Epidermal melanocyte (primary cell): ENCODE measurements around the gene EHD2.
"Not testable (repeated sequence)": the region's sequence is repeated elsewhere in the genome, so short reads cannot be mapped to it uniquely, and the experiment has no call there.

Experiments
- DNase-seq: peaks from one replicate; pipeline ENCODE4 v3.0.0; 2011; ENCODE audit warnings: low spot score; ENCODE audit not compliant: insufficient read length

Gene EHD2

DNA sequence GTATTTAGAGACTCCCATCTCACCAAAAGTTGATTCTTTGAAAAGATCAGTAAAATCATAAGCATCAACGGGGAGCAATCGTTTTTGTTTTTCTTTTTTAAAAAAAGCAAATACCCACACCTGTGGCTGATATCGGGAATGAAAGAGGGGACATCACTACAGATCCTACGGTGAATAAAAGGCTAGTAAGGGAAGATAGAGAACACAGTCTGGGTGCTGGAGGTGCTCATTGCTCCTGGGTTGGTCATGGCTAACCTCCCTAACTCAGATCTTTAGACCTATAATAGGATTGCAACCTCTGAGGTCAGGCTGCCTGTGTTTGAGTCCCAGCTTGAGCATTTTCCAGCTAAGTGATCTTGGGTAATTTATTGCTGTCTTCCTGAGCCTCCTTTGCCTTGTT is 1.1 kb downstream of the EHD2 start:
- DNase-seq: no peak

DNA sequence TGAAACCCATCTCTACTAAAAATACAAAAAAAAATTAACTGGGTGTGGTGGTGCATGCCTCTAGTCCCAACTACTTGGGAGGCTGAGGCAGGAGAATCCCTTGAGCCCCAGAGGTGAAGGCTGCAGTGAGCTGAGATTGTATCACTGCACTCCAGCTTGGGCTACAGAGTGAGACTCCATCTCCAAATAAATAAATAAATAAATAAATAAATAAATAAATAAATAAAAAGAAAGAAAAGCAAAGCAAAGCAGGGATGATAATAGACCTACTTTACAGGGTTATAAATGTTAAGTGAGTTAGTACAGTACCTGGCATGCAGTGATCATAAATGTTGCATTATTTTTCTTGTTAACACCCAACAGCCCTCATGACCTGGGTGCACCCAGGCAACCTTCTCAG is 1.6 kb downstream of the EHD2 start:
- DNase-seq: not testable (repeated sequence)

DNA sequence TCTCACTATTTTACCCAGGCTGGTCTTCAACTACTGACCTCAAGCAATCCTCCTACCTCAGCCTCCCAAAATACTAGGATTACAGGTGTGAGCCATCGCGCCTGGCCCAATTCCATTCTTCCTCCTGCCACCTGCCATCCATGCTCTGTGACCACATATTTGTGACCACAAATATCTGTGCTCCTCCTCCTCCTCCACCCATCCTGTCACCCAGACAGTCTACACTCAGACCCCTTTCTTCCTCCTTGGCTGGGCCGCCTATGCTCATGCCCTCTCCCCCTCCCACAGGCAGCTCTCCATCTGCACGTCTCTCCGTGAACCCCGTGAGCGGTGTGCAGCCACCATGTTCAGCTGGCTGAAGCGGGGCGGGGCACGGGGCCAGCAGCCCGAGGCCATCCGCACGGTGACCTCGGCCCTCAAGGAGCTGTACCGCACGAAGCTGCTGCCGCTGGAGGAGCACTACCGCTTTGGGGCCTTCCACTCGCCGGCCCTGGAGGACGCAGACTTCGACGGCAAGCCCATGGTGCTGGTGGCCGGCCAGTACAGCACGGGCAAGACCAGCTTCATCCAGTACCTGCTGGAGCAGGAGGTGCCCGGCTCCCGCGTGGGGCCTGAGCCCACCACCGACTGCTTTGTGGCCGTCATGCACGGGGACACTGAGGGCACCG is 3.2 kb downstream of the EHD2 start:
- DNase-seq: no peak

DNA sequence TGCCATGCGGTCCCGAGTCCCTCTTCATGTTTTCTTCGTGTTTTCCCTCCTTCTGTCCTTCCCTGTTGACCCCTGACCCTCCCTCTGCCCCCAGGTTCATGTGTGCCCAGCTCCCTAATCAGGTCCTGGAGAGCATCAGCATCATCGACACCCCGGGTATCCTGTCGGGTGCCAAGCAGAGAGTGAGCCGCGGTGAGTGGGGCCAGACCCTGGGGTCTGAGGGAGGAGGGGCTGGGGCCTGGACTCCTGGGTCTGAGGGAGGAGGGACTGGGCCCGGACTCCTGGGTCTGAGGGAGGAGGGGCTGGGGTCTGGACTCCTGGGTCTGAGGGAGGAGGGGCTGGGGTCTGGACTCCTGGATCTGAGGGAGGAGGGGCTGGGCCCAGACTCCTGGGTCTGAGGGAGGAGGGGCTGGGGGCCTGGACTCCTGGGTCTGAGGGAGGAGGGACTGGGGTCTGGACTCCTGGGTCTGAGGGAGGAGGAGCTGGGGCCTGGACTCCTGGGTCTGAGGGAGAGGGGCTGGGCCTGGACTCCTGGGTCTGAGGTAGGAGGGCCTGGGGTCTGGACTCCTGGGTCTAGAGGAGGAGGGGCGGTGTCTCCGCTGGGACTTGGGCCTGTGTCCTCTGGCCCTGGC is 5.3 kb downstream of the EHD2 start:
- DNase-seq: not testable (repeated sequence)

DNA sequence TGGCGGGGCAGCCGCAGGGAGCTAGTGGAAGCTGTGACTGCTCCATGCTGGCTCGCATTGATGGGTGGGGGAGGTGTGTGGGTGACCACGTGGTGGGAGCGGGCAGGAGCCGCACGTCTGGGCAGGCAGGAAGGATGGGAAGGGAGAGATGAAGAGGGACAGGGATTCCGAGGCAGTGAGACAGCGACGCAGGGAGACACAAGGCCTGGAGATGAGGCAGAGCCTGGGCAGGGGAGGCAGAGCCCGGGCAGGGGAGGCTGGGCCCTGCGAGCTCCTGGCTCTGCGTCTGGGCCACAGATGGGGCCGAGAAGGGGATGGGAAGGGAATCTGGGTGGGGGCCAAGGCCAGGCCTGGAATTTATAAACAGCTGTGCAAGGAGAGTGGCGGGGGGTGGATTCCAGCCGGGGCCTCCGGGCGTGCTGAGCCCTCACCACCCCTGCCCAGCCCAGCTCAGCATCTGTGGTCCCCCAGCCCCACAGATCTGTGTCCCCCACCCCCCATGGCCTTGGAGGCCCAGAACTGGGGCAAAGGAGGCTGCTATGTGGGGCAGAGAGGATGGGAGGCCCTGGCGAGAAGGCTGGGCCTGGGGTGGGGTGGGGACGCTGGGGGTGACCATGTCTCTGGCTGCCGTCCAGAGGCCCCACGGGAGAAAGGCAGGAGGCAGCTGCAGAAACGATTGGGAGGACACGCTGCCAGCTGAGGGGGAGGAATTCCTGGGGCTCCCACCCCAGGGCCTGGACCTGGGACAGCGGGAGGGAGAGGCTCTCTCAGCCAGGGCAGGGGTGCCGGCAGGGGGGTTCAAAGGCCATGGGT is 6.0 kb downstream of the EHD2 start:
- DNase-seq: peak; percentile 43

DNA sequence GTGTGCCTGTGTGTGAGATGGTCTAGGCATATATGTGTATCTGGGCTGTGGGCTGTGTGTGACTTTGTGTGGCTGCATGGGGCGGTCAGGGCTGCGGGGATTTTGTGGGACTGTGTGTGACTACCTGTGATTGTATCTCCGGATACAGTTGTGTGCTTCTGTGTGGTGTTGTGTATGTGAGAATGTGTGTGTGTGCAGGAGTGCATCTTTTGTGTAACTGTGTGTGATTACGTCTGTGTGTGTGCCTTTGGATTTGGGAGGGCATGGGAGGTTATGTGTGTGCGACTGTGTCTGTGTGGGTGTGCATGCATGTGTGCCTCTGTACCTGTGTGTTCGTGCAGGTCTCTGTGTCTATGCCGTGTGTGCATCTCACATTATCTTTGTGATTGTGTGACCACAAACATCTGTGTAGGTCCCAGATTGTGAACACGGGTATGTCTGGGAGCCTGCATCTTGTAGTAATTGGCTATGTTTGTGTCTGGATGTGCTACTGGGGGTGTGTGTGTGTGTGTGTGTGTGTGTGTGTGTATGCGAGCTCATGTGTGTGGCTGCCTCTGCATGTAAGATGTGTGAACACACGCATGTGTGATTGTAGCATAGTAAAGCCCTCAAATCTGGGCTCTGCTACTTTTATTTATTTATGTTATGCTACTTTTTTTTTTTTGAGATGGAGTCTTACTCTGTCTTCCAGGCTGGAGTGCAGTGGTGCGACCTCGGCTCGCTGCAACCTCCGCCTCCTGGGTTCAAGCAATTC is 7.6 kb downstream of the EHD2 start:
- DNase-seq: no peak

DNA sequence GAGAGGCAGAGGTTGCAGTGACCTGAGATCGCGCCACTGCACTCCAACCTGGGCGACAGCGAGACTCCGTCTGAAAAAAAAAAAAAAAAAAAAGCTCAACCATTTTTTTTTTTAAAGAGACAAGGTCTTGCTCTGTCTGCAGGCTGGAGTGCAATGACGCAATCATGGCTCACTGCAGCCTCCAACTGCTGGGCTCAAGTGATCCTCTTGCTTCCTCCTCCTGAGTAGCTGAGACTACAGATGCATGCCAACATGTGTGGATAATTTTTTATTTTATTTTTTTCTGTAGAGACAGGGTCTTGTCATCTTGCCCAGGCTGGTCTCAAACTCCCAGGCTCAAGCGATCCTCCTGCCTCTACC is 10.3 kb downstream of the EHD2 start:
- DNase-seq: no peak

DNA sequence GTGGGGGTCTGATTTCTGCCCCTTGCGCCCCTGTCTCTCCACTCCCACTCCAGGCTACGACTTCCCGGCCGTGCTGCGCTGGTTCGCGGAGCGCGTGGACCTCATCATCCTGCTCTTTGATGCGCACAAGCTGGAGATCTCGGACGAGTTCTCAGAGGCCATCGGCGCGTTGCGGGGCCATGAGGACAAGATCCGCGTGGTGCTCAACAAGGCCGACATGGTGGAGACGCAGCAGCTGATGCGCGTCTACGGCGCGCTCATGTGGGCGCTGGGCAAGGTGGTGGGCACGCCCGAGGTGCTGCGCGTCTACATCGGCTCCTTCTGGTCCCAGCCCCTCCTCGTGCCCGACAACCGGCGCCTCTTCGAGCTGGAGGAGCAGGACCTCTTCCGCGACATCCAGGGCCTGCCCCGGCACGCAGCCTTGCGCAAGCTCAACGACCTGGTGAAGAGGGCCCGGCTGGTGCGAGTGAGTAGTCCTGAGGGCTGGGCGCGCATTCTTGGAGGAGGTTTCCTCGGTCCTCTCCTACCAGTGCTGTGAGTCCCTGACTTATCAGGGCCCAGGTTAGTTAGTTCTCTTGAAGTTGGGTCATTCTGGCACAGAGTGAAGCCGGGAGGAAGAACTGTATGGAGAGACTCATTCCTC is 12.7 kb downstream of the EHD2 start:
- DNase-seq: no peak

DNA sequence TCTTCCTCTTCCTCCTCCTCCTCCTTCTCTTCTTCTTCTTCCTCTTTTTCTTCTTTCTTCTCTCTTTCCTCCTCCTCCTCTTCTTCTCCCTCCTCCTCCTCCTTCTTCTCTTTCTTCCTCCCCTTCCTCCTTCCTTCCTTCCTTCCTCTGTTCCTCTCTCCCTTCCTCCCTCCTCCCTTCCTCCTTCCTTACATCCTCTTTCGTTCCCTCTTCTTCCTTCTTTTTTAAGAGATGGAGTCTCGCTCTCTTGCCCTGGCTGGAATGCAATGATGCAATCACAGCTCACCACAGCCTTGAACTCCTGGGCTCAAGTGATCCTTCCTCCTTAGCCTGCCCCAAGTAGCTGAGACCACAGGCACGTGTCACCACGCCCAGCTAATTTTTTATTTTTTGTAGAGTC is 13.2 kb downstream of the EHD2 start:
- no peak for DNase-seq

DNA sequence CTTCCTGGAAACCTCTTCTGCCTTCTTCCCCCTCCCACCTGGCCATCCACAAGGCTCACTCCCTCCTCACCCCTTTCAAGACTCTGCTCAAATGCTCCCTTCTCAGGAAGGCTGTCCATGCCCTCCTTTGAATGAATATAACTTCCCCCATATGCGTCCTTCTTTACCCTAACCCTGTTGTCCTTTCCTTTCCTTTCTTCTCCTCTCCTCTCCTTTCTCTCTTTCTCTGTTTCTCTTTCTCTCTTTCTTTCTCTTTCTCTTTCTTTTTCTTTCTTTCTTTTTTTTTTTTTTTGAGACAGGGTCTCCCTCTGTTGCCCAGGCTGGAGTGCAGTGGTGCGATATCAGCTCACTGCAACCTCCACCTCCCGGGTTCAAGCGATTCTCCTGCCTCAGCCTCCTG is 15.1 kb downstream of the EHD2 start:
- DNase-seq: not testable (repeated sequence)

DNA sequence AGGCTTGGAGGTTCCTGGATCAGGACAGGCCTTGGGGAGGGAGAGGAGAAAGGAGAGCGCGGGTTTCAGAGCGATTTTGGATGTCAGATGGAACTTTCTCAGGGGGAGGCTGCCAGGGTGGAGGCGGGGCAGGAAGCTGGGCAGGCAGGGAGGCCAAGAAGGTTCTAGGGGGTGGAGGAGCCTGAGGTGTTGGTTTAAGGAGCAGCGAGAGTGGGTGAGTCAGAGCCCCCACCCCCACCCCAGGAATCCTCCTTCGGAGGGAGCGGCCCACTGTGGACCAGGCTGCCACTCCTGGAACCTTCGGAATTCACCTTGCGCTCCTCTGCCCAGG is 16.2 kb downstream of the EHD2 start:
- no peak for DNase-seq

DNA sequence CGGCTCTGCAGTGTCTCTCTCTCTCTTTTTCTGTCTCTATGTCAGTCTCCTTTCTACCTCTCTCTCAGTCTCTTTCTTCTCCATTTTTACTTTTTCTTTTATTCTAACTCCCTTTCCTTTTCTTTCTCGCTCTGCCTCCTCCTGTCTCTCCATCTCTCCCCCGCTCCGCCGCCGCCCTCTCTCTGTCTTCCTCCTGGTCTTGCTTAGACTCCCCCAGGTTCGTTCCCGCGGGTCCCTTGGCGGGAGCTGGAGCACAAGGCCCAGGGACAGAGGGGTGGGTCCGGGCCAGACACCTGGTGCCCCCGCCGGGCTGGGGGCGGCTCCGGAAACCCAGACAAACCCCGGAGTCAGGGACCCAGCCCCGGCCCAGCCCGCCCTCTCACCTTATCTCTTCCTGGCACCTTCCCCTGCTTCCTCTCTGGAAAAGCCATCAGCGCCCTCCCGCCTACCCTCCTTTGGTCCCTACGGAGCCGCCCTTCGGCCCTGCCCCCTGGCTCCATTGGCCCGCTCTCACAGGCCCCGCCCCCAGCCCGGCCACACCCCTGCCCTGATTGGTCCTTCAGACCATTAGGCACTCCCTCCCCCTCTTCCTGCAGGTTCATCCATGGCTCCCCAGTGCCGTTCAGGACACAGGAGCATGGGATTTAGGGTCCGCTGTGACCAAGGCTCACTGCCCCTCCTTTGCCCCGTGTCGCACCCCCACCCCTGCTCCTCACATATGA is 16.7 kb downstream of the EHD2 start:
- no peak for DNase-seq

DNA sequence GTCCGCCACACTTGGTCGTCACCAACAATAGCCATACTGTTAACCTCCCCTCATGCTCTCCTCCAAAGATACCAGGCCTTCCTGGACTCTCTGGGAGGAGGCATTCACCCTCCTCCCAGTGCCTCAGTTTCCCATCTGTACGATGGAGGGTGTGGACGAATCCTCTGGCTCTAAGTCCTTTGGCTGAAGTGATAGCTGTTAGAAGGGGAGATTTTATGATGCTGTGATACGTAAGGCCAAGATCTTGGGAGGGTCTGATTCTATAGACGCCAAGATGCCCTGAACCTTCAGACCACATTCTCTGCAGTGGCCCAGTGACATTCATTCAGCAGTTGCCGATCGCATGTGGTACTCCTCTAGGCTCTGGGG is 17.3 kb downstream of the EHD2 start:
- no peak for DNase-seq

DNA sequence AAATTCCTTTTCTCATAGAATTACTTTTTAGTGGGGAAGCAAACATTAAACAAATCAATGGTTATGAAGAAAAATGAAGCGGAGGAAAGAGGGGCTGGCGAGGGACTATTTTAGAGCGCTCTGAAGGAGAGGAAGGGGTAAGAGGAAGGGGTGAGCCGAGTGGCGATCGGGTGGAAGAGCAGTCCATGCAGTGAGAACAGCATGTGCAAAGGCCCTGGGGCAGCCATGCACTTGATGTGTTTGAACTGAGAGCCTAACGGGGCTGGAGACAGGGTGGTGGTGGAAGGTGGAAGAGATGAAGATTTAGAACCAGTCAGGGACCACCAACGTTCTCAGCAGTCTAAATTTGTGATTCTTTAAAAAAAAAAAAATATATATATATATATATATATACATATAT is 17.7 kb downstream of the EHD2 start:
- no peak for DNase-seq

DNA sequence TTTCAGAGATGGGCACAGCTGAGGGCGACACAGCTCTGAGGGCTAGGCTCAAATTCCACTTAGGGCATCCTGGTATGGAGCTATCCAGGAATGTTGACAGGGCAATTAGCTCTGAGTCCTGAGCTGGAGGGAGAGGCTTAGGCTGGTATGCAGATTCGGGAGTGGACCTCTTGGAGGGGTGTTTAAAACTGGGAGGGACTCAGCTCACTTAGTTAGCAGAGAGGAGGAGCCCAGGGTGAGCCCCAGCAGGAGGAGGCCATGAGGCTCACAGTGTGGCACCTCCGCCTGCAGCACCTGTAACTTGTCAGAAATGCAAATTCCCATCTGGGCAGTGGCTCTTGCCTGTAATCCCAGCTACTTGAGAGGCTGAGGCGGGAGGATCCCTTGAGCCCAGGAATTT is 21.9 kb downstream of the EHD2 start:
- DNase-seq: no peak

DNA sequence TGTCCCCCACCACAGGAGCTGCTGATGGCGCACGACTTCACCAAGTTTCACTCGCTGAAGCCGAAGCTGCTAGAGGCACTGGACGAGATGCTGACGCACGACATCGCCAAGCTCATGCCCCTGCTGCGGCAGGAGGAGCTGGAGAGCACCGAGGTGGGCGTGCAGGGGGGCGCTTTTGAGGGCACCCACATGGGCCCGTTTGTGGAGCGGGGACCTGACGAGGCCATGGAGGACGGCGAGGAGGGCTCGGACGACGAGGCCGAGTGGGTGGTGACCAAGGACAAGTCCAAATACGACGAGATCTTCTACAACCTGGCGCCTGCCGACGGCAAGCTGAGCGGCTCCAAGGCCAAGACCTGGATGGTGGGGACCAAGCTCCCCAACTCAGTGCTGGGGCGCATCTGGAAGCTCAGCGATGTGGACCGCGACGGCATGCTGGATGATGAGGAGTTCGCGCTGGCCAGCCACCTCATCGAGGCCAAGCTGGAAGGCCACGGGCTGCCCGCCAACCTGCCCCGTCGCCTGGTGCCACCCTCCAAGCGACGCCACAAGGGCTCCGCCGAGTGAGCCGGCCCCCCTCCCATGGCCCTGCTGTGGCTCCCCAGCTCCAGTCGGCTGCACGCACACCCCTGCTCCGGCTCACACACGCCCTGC is 27.8 kb downstream of the EHD2 start:
- no peak for DNase-seq

DNA sequence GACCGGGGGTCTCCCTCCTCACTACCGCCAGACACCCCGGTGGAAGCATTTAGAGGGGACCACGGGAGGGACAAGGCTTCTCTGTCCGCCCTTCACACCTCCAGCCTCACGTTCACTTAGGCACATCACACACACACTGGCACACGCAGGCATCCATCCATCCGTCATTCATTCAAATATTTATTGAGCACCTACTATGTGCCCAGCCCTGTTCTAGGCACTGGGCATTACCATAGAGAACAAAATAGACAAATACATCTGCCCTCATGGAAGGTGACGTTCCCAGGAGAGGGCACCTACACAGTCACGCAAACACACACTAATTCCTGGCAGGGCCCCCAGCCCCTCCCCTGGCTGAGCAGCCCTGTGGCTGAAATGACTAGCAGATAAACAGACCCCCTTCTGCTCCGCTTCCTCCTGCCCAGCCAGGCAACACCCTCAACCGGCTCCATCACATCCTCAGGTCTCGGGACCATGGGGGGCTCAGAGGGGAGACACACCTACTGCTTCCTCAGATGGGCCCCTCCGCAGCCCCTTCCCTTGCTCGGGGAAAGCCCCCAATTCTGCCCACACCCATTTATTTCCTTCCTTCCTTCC is 28.4 kb downstream of the EHD2 start:
- no peak for DNase-seq

DNA sequence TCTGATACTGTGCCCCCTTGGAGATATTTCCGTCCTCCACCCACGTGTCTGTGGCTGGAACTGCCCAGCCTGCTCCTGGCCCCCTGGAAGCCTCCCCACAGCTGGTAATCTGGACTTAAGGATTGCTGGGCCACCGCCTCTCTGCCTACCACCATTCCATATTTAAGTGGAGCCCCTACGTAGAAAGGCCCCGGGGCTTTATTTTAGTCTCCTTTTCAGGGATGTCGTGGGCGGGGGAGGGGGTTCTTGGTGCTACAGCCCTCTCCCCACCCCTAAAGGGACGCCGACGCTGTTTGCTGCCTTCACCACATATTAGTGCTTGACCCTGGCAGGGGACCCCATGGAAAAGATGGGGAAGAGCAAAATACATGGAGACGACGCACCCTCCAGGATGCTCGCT is 29.4 kb downstream of the EHD2 start:
- DNase-seq: no peak

DNA sequence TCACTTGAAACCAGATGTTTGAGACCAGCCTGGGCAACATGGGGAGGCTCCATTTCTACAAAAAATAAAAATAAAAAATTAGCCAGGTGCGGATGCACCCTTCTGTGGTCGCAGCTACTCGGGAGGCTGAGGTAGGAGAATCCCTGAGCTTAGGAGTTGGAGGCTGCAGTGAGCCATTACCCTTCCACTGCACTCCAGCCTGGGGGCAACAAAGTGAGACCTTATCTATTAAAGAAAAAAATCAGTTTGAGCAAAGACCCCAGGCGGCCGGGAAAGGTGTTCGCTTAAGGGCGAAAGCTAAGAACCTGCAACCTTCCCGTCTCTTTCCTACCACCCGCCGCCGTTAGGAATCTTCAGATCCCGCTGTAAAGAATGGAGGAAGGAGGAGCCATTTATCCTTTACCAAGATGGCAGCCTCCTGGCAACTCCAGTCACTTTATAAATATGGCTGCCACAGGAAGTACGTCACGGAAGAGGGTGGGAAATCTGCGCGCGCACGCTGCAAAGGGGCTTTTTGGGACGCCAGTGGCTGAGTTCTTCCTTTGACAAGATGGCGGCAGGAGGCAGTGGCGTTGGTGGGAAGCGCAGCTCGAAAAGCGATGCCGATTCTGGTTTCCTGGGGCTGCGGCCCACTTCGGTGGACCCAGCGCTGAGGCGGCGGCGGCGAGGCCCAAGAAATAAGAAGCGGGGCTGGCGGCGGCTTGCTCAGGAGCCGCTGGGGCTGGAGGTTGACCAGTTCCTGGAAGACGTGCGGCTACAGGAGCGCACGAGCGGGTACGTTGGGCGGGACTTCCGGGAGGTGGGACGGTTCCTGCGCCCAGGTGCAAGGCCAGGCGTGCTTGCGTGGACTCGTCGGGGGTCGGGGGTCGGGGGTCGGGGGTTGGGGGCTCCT is 32.0 kb downstream of the EHD2 start, which contains the start of gene NOP53:
Gene NOP53, plus strand, starts transcription at position 537 of the 892 bp plus-strand sequence. Its CDS starts 14 bp downstream, at position 551.
- peak; percentile 99 for DNase-seq
